ENCODE measurements around the gene TPRG1. TPM values are rescaled to one million over a fixed set of nuclear protein-coding genes. Genes with fewer than 3 reads are reported as not detected.

TPRG1 gene
- total and polyA plus RNA-seq, 2 of the 4 experiments (the other 2 are of a cell fraction) = 0.17 TPM; not detected in 1

DNA sequence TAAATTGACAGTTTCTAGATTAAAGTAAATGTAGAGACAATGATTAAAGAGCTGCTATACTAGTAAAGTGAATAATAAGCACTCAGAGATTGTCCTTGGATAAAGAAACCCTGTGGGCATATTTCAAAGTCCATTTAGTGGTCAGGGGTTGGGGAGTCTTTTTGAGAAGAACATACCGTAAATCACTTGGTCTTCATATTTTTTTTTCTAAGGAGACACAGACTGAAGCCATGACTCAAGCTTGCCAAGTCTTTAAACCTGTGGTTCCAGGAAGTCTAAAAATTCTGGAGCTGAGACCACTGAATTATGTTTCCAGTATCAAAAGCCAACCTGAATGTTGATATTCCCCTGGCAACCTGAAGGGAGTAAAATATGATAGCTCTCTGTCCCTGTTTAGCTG is 171.0 kb downstream of the TPRG1 start:
- Histone ChIP-seq H3K4me3 (ENCODE audit: insufficient read depth, low read depth, low read length) (no peak overlapping the region), H4K91ac (ENCODE audit: insufficient read depth, low read depth, low read length) (no peak overlapping the region), H3K23ac (ENCODE audit: low read depth, low read length) (no peak overlapping the region), H4K20me1 (ENCODE audit: insufficient read depth, low read length) (no peaks in the 10 kb centered on the region), H3K56ac (ENCODE audit: extremely low read depth, insufficient read depth, low read length) (no peak overlapping the region), H3K27ac (ENCODE audit: insufficient read depth, low read length) (no peak overlapping the region), H2BK20ac (ENCODE audit: low read depth, low read length) (no peak overlapping the region), H3K4me2 (ENCODE audit: low read depth, low read length) (no peak overlapping the region), H2AK5ac (ENCODE audit: low read depth, low read length) (no peak overlapping the region), H3K9me3 (ENCODE audit: control insufficient read depth, insufficient read depth, low read length) (no peaks in the 10 kb centered on the region), H3K36me3 (ENCODE audit: control insufficient read depth, insufficient read depth, low read length) (no peaks in the 10 kb centered on the region), H3K18ac (ENCODE audit: low read depth, low read length) (no peak overlapping the region), H2AFZ (replicated peaks; ENCODE audit: low read length, poor library complexity) (no peak overlapping the region), H3K4me1 (ENCODE audit: control insufficient read depth, insufficient read depth, low read length) (no peaks in the 10 kb centered on the region), H3K27me3 (ENCODE audit: control insufficient read depth, insufficient read depth, low read length) (0 out of 2 replicates have a peak, but pooled peaks cover 3% of the 10 kb centered on the region), H4K8ac (ENCODE audit: low read depth in 2 of 2, low read length in 2 of 2) (no peak overlapping the region), H3K14ac (replicated peaks; ENCODE audit: low read depth, low read length) (no peak overlapping the region), H2BK120ac (ENCODE audit: low read depth, low read length) (no peak overlapping the region), H2BK15ac (ENCODE audit: low read depth, low read length) (no peak overlapping the region), H3K9ac (ENCODE audit: low read depth, low read length) (no peak overlapping the region), H2AK9ac (replicated peaks; ENCODE audit: low read depth, low read length, poor library complexity) (no peak overlapping the region), H4K5ac (ENCODE audit: low read depth, low read length) (no peak overlapping the region), H3K4ac (ENCODE audit: low read depth, low read length) (no peak overlapping the region), H3K9me1 (ENCODE audit: insufficient read depth, low read length) (no peaks in the 10 kb centered on the region), H2BK5ac (ENCODE audit: low read depth, low read length, poor library complexity, severe bottlenecking) (no peak overlapping the region), H3K79me1 (ENCODE audit: low read depth in 1 of 2, low read length in 2 of 2) (no peaks in the 10 kb centered on the region)
- dilution Hi-C loops (cut with HindIII; ENCODE audit: low sequenced_read_pairs, unreplicated experiment) (no loop called here), intact Hi-C loops (cut with micrococcal nuclease) (loop anchor here (10.0 kb wide), 1 partner anchor 78 kb away; no protein-coding TSS in a partner anchor), in situ Hi-C loops (cut with MboI; ENCODE audit: low sequenced_read_pairs) (no loop called here)
- no TSS peak for BruUV-seq (replicated peaks)
- ChIA-PET POLR2A (ENCODE audit: unreplicated experiment) (no interaction called here), CTCF (interaction anchor here (0.6 kb wide), 1 partner anchor 1805 kb away, joined by 3 read pairs; no protein-coding TSS in a partner anchor)
- no peak for DNase-seq
- no peak for TF ChIP-seq SMC3 (IDR thresholded peaks at IDR 0.05; ENCODE audit: low read depth, low read length)
- TF ChIP-seq, protein P1, sequence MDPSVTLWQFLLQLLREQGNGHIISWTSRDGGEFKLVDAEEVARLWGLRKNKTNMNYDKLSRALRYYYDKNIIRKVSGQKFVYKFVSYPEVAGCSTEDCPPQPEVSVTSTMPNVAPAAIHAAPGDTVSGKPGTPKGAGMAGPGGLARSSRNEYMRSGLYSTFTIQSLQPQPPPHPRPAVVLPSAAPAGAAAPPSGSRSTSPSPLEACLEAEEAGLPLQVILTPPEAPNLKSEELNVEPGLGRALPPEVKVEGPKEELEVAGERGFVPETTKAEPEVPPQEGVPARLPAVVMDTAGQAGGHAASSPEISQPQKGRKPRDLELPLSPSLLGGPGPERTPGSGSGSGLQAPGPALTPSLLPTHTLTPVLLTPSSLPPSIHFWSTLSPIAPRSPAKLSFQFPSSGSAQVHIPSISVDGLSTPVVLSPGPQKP (IDR thresholded peaks at IDR 0.05; ENCODE audit: borderline replicate concordance, low read depth, low read length) = no peak
- no peak for TF ChIP-seq CTCF (conservative IDR thresholded peaks at IDR 0.05; ENCODE audit: low read depth, low read length)
- no peak for TF ChIP-seq NFE2L2 (IDR thresholded peaks at IDR 0.05; ENCODE audit: low read depth, low read length)
- no peak for TF ChIP-seq RAD21 (IDR thresholded peaks at IDR 0.05; ENCODE audit: low read length)
- no peak for TF ChIP-seq BHLHE40 (IDR thresholded peaks at IDR 0.05; ENCODE audit: low read depth, low read length)
- TF ChIP-seq MAZ (IDR thresholded peaks at IDR 0.05; ENCODE audit: borderline replicate concordance, low read depth, low read length) = no peak
- TF ChIP-seq RCOR1 (IDR thresholded peaks at IDR 0.05; ENCODE audit: insufficient replicate concordance, low read length) = no peak
- TF ChIP-seq FOS (IDR thresholded peaks at IDR 0.05; ENCODE audit: low read depth, low read length) = no peak
- TF ChIP-seq MXI1 (IDR thresholded peaks at IDR 0.05; ENCODE audit: borderline replicate concordance, low read depth, low read length) = no peak
- TF ChIP-seq, protein P2, sequence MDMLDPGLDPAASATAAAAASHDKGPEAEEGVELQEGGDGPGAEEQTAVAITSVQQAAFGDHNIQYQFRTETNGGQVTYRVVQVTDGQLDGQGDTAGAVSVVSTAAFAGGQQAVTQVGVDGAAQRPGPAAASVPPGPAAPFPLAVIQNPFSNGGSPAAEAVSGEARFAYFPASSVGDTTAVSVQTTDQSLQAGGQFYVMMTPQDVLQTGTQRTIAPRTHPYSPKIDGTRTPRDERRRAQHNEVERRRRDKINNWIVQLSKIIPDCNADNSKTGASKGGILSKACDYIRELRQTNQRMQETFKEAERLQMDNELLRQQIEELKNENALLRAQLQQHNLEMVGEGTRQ (IDR thresholded peaks at IDR 0.05; ENCODE audit: low read depth, low read length) = no peak
- TF ChIP-seq RFX5 (IDR thresholded peaks at IDR 0.05; ENCODE audit: low read depth, low read length) = no peak
- no peak for TF ChIP-seq CHD1 (IDR thresholded peaks at IDR 0.05; ENCODE audit: low read depth, low read length)
- TF ChIP-seq CEBPB (IDR thresholded peaks at IDR 0.05; ENCODE audit: low read depth, low read length) = no peak
- TF ChIP-seq MAFK (IDR thresholded peaks at IDR 0.05; ENCODE audit: low read depth, low read length) = no peak
- TF ChIP-seq POLR2A (IDR thresholded peaks at IDR 0.05; ENCODE audit: low read depth, low read length) = no peak
- ATAC-seq (ENCODE audit: low read depth) = no peak
- no CpG with 5 or more reads among the region's 1 CpG for WGBS, 2 experiments (ENCODE audit: extremely low coverage in 2 of 2, insufficient read length in 1 of 2)
